Neural cell (in vitro differentiated cells): ENCODE measurements around the gene ANAPC10. TPM values are rescaled to one million over a fixed set of nuclear protein-coding genes. Genes with fewer than 3 reads are reported as not detected.

Source experiments
- H2AFZ ChIP-seq: fragments of 200-600, 300-800 bp; sonication (generic), shearing (Covaris generic); 2 replicates; pipeline ENCODE4 v1.6.0; 2014; ENCODE audit warnings: low read depth, mild to moderate bottlenecking, antibody characterized with exemption, low read length, moderate library complexity
- H3F3A ChIP-seq: fragments of 200-600 bp; shearing (Covaris generic); 2 replicates; pipeline ENCODE4 v1.6.1; 2016; ENCODE audit warnings: mild to moderate bottlenecking, moderate library complexity, mixed read lengths, antibody characterized with exemption, low read length; ENCODE audit not compliant: insufficient read depth, poor library complexity, severe bottlenecking
- H3K27ac ChIP-seq: fragments of 200-600, 300-800 bp; sonication (generic), shearing (Covaris generic); 2 replicates; pipeline ENCODE4 v1.5.1; 2014; ENCODE audit warnings: mild to moderate bottlenecking, low read length, moderate library complexity
- H3K27me3 ChIP-seq: fragments of 300-800, 200-600 bp; sonication (generic), shearing (Covaris generic); 2 replicates; pipeline ENCODE4 v1.6.0; 2014; ENCODE audit warnings: mild to moderate bottlenecking, low read depth, low read length, moderate library complexity; ENCODE audit not compliant: insufficient read depth
- H3K36me3 ChIP-seq: fragments of 300-800, 200-600 bp; sonication (generic), shearing (Covaris generic); 2 replicates; pipeline ENCODE4 v1.5.1; 2014; ENCODE audit warnings: mild to moderate bottlenecking, antibody characterized with exemption, low read length, moderate library complexity; ENCODE audit not compliant: insufficient read depth
- H3K4me2 ChIP-seq: fragments of 300-800, 200-600 bp; sonication (generic), shearing (Covaris generic); 2 replicates; pipeline ENCODE4 v1.6.0; 2014; ENCODE audit warnings: mild to moderate bottlenecking, low read length
- H3K4me3 ChIP-seq: fragments of 300-800, 200-600 bp; sonication (generic), shearing (Covaris generic); 2 replicates; pipeline ENCODE4 v1.5.1; 2014; ENCODE audit warnings: mild to moderate bottlenecking, low read length, moderate library complexity
- H3K79me2 ChIP-seq: fragments of 200-600 bp; shearing (Covaris generic); replicated peaks from 2 replicates; pipeline ENCODE4 v1.6.0; 2014; ENCODE audit warnings: mild to moderate bottlenecking, low read length, moderate library complexity; ENCODE audit not compliant: insufficient read depth
- H3K9ac ChIP-seq: fragments of 300-800, 200-600 bp; sonication (generic), shearing (Covaris generic); 2 replicates; pipeline ENCODE4 v1.6.1; 2016; ENCODE audit warnings: mild to moderate bottlenecking, low read length, mixed read lengths
- H3K9me2 ChIP-seq: fragments of 200-600 bp; shearing (Covaris generic); 2 replicates; pipeline ENCODE4 v1.6.1; 2016; ENCODE audit warnings: mild to moderate bottlenecking, low read length, mixed read lengths; ENCODE audit not compliant: insufficient read depth
- H3K9me3 ChIP-seq: fragments of 200-600, 300-800 bp; sonication (generic), shearing (Covaris generic); 2 replicates; pipeline ENCODE4 v1.6.1; 2016; ENCODE audit warnings: mild to moderate bottlenecking, mixed run types, low read length, moderate library complexity, mixed read lengths
- H4K20me1 ChIP-seq: fragments of 200-600 bp; shearing (Covaris generic); 2 replicates; pipeline ENCODE4 v1.6.1; 2016; ENCODE audit warnings: mild to moderate bottlenecking, mixed run types; ENCODE audit not compliant: insufficient read depth
- EP300 ChIP-seq: fragments of 450-650 bp; conservative IDR thresholded peaks from 2 replicates; pipeline ENCODE4 v1.6.1; 2014; ENCODE audit warnings: antibody characterized with exemption, mild to moderate bottlenecking, moderate library complexity; ENCODE audit not compliant: poor library complexity, severe bottlenecking
- EZH2 ChIP-seq: fragments of 200-600, 300-800 bp; shearing (Covaris generic), sonication (generic); IDR thresholded peaks from 2 replicates; pipeline ENCODE4 v1.6.1; 2014; ENCODE audit warnings: antibody characterized with exemption, low read length, borderline replicate concordance, mild to moderate bottlenecking; ENCODE audit not compliant: insufficient read depth, poor library complexity, severe bottlenecking
- MXI1 ChIP-seq: fragments of 450-650 bp; conservative IDR thresholded peaks from 2 replicates; pipeline ENCODE4 v1.6.1; 2014; ENCODE audit warnings: antibody characterized with exemption, mild to moderate bottlenecking; ENCODE audit not compliant: poor library complexity, severe bottlenecking
- POLR2AphosphoS5 ChIP-seq: IDR thresholded peaks from 2 replicates; pipeline ENCODE4 v1.6.1; 2012
- RAD21 ChIP-seq: fragments of 450-650 bp; conservative IDR thresholded peaks from 2 replicates; pipeline ENCODE4 v1.6.1; 2014; ENCODE audit warnings: antibody characterized with exemption, mild to moderate bottlenecking, moderate library complexity
- REST ChIP-seq: IDR thresholded peaks from 2 replicates; pipeline ENCODE4 v1.6.1; 2012; ENCODE audit warnings: borderline replicate concordance
- SMC3 ChIP-seq: fragments of 450-650 bp; conservative IDR thresholded peaks from 2 replicates; pipeline ENCODE4 v1.6.1; 2014; ENCODE audit warnings: antibody characterized with exemption, mild to moderate bottlenecking, moderate library complexity; ENCODE audit not compliant: poor library complexity
- TAF1 ChIP-seq: IDR thresholded peaks from 2 replicates; pipeline ENCODE4 v1.6.1; 2012; ENCODE audit warnings: low read depth
- polyA plus RNA-seq: library from polyadenylated mRNA; depleted of rRNA; stranded (reverse); fragments of >200 nt; gene quantifications from 2 replicates; pipeline ENCODE4 v1.2.3, GENCODE V29; 2014
- TF ChIP-seq, protein P1 (sequence below): fragments of 450-650 bp; IDR thresholded peaks from 2 replicates; pipeline ENCODE4 v1.5.1; 2014; ENCODE audit warnings: antibody characterized with exemption, mild to moderate bottlenecking, moderate library complexity; ENCODE audit not compliant: poor library complexity, severe bottlenecking

ANAPC10 gene
- polyA plus RNA-seq, 1 donor from 2014 or later = 37.7 TPM

- Histone ChIP-seq H2AFZ (no peak overlapping the region), H3K79me2 (no peaks in the 10 kb centered on the region), H3K9me3 (no peaks in the 10 kb centered on the region), H3K9ac (no peak overlapping the region), H3K9me2 (no peaks in the 10 kb centered on the region), H4K20me1 (no peaks in the 10 kb centered on the region), H3K36me3 (no peaks in the 10 kb centered on the region), H3K4me2 (no peak overlapping the region), H3K27me3 (no peaks in the 10 kb centered on the region), H3F3A (no peaks in the 10 kb centered on the region), H3K27ac (no peak overlapping the region), H3K4me3 (no peak overlapping the region)
- TF ChIP-seq REST (no peak), RAD21 (no peak), POLR2AphosphoS5 (no peak), TAF1 (no peak)
Measured at GRCh38 chr4:145035494-145036136, 62.4 kb downstream of the ANAPC10 start.

GRCh38 chr4:145034727-145035211 is 63.2 kb downstream of the ANAPC10 start:
- H3K4me2 ChIP-seq = no peak overlapping the region
- no peak overlapping the region for H3K27ac ChIP-seq
- TF ChIP-seq EZH2 (no peak), EP300 (no peak), SMC3 (no peak), TAF1 (no peak), POLR2AphosphoS5 (no peak), REST (no peak), MXI1 (no peak)
- TF ChIP-seq, protein P1, sequence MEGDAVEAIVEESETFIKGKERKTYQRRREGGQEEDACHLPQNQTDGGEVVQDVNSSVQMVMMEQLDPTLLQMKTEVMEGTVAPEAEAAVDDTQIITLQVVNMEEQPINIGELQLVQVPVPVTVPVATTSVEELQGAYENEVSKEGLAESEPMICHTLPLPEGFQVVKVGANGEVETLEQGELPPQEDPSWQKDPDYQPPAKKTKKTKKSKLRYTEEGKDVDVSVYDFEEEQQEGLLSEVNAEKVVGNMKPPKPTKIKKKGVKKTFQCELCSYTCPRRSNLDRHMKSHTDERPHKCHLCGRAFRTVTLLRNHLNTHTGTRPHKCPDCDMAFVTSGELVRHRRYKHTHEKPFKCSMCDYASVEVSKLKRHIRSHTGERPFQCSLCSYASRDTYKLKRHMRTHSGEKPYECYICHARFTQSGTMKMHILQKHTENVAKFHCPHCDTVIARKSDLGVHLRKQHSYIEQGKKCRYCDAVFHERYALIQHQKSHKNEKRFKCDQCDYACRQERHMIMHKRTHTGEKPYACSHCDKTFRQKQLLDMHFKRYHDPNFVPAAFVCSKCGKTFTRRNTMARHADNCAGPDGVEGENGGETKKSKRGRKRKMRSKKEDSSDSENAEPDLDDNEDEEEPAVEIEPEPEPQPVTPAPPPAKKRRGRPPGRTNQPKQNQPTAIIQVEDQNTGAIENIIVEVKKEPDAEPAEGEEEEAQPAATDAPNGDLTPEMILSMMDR = no peak
- H3K36me3 ChIP-seq = no peaks in the 10 kb centered on the region
- H3K79me2 ChIP-seq = no peaks in the 10 kb centered on the region
- no peak overlapping the region for H3K9ac ChIP-seq
- H3K27me3 ChIP-seq = no peaks in the 10 kb centered on the region
- no peaks in the 10 kb centered on the region for H3F3A ChIP-seq
- H3K9me2 ChIP-seq = no peaks in the 10 kb centered on the region
- no peaks in the 10 kb centered on the region for H3K9me3 ChIP-seq
- H3K4me3 ChIP-seq = no peak overlapping the region
- no peaks in the 10 kb centered on the region for H4K20me1 ChIP-seq
- no peak overlapping the region for H2AFZ ChIP-seq
